ENCODE measurements around the gene DGKK. TPM values are rescaled to one million over a fixed set of nuclear protein-coding genes. Genes with fewer than 3 reads are reported as not detected.

The DGKK gene
- total and polyA plus RNA-seq, 7 donors: under 0.01 TPM; not detected in 6

DNA sequence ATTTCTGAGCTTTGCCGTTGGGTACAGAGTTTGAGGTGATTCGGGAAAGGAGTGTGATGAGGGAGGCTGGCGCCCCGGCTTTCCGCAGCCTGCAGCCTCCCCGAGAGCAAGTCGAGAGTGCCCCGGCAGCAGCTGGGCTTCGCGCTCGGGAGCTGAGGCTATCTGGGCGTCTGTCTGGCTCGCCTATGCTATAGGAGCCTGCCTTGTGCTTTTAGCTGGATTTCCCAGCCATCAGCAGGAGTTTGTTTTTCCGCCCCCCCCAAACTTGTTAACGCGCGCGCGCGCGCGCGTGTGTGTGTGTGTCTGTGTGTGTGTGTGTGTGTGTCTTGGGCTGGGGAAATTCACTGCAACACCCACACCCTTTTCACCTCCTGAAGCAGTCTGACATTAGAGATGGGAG lies 765 bp upstream of the DGKK start:
- no peaks in the 10 kb centered on the region for H3K36me3 ChIP-seq (ENCODE audit: insufficient read depth in 1 of 2, low read depth in 1 of 2)
- no peaks in the 10 kb centered on the region for H3K9me3 ChIP-seq
- intact Hi-C loops (cut with DNase I): no loop called here
- DNase-seq (no peak), ATAC-seq (no peak)
- 0 to 32% (median 1%) methylated on average over 8 to 23 of the region's 23 CpGs for WGBS, 3 donors
- H3K4me3 ChIP-seq: no peak overlapping the region
- no peak overlapping the region for H3K27ac ChIP-seq
- no peaks in the 10 kb centered on the region for H3K4me1 ChIP-seq
- TF ChIP-seq, protein P1, sequence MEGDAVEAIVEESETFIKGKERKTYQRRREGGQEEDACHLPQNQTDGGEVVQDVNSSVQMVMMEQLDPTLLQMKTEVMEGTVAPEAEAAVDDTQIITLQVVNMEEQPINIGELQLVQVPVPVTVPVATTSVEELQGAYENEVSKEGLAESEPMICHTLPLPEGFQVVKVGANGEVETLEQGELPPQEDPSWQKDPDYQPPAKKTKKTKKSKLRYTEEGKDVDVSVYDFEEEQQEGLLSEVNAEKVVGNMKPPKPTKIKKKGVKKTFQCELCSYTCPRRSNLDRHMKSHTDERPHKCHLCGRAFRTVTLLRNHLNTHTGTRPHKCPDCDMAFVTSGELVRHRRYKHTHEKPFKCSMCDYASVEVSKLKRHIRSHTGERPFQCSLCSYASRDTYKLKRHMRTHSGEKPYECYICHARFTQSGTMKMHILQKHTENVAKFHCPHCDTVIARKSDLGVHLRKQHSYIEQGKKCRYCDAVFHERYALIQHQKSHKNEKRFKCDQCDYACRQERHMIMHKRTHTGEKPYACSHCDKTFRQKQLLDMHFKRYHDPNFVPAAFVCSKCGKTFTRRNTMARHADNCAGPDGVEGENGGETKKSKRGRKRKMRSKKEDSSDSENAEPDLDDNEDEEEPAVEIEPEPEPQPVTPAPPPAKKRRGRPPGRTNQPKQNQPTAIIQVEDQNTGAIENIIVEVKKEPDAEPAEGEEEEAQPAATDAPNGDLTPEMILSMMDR (IDR thresholded peaks at IDR 0.05): no peak
- H3K27me3 ChIP-seq (ENCODE audit: insufficient read depth in 3 of 3, low read length in 2 of 3): peaks cover 0 to 98% (median 15%) of the 10 kb centered on the region in 3 donors

GRCh38 chrX:50469206-50469605 lies 1.4 kb downstream of the DGKK start:
- H3K9me3 ChIP-seq: no peaks in the 10 kb centered on the region
- TF ChIP-seq, protein P1 (IDR thresholded peaks at IDR 0.05): no peak
- 2 to 19% (median 2%) methylated on average over 18 to 24 of the region's 24 CpGs for WGBS, 3 donors
- intact Hi-C loops (cut with DNase I): no loop called here
- ATAC-seq: no peak
- DNase-seq: peak in 1 of 2 donors; percentile 37
- no peaks in the 10 kb centered on the region for H3K4me1 ChIP-seq
- H3K4me3 ChIP-seq: no peak overlapping the region
- H3K27me3 ChIP-seq (ENCODE audit: insufficient read depth in 3 of 3, low read length in 2 of 3): peaks cover 0 to 98% (median 15%) of the 10 kb centered on the region in 3 donors
- H3K36me3 ChIP-seq (ENCODE audit: insufficient read depth in 1 of 2, low read depth in 1 of 2): no peaks in the 10 kb centered on the region
- H3K27ac ChIP-seq: no peak overlapping the region

- TF ChIP-seq, protein P1 (IDR thresholded peaks at IDR 0.05): no peak
- Histone ChIP-seq H3K4me1 (no peaks in the 10 kb centered on the region), H3K27me3 (ENCODE audit: insufficient read depth in 3 of 3, low read length in 2 of 3) (peaks cover 0 to 14% (median 0%) of the 10 kb centered on the region in 3 donors), H3K27ac (no peak overlapping the region), H3K36me3 (ENCODE audit: insufficient read depth in 1 of 2, low read depth in 1 of 2) (no peaks in the 10 kb centered on the region), H3K9me3 (no peaks in the 10 kb centered on the region), H3K4me3 (no peak overlapping the region)
- DNase-seq (no peak), ATAC-seq (no peak)
- intact Hi-C loops (cut with DNase I): no loop called here
- 18 to 50% (median 49%) methylated on average over 1 of the region's 1 CpG for WGBS, 3 donors
These were observed 11.0 kb downstream of the DGKK start for GRCh38 chrX:50459615-50460014.

DNA sequence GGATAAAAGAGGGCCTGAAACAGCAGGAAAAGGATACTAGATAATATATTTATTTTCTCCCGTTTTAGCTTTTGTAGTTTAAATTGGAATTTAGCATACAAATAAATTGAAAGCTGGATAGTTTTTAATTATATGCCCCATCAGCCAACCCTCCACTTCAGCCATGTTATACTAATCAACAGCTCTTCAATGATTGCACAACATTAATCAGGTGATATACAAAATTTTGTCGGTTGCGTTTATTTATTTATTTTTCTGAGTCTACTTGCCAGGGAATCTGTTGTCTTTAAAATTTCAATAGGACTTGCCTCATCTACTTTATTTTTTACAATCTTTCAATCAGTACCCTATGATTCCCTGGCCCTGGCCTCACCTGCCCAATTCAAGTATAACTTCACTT lies 12.1 kb downstream of the DGKK start:
- DNase-seq (no peak), ATAC-seq (no peak)
- 66 to 88% (median 86%) methylated on average over 3 of the region's 3 CpGs for WGBS, 3 donors
- Histone ChIP-seq H3K27me3 (ENCODE audit: insufficient read depth in 3 of 3, low read length in 2 of 3) (peaks cover 0 to 3% (median 0%) of the 10 kb centered on the region in 3 donors), H3K36me3 (ENCODE audit: insufficient read depth in 1 of 2, low read depth in 1 of 2) (no peaks in the 10 kb centered on the region), H3K4me1 (no peaks in the 10 kb centered on the region), H3K27ac (no peak overlapping the region), H3K4me3 (no peak overlapping the region), H3K9me3 (no peaks in the 10 kb centered on the region)
- intact Hi-C loops (cut with DNase I): no loop called here
- TF ChIP-seq, protein P1 (IDR thresholded peaks at IDR 0.05): no peak
